ENCODE data around the gene CMIP.

GRCh38 chr16:81397879-81398520 is 46.6 kb upstream of the CMIP start:
- TF ChIP-seq, protein P1, sequence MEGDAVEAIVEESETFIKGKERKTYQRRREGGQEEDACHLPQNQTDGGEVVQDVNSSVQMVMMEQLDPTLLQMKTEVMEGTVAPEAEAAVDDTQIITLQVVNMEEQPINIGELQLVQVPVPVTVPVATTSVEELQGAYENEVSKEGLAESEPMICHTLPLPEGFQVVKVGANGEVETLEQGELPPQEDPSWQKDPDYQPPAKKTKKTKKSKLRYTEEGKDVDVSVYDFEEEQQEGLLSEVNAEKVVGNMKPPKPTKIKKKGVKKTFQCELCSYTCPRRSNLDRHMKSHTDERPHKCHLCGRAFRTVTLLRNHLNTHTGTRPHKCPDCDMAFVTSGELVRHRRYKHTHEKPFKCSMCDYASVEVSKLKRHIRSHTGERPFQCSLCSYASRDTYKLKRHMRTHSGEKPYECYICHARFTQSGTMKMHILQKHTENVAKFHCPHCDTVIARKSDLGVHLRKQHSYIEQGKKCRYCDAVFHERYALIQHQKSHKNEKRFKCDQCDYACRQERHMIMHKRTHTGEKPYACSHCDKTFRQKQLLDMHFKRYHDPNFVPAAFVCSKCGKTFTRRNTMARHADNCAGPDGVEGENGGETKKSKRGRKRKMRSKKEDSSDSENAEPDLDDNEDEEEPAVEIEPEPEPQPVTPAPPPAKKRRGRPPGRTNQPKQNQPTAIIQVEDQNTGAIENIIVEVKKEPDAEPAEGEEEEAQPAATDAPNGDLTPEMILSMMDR (IDR thresholded peaks at IDR 0.05) = no peak
- TF ChIP-seq POLR2AphosphoS5 (IDR thresholded peaks at IDR 0.05) = no peak

Measured in sigmoid colon (tissue), 4 donors.